Activated CD8-positive, alpha-beta memory T cell treated with anti-CD3 and anti-CD28 coated beads, Interleukin-2, amount 50 U/mL, for 48 hours (primary cell): Measurements from ENCODE around the gene SLC26A2.

ENCODE experiments used
- DNase-seq: peaks from one replicate; pipeline ENCODE4 v3.0.0-alpha.2; 2020

SLC26A2 gene

GRCh38 chr5:149962601-149963300, 2.2 kb downstream of the SLC26A2 start:
- DNase-seq: no peak

GRCh38 chr5:149963729-149964128, 3.2 kb downstream of the SLC26A2 start:
- DNase-seq: no peak

- no peak for DNase-seq
Observed at GRCh38 chr5:149966946-149967345, 6.4 kb downstream of the SLC26A2 start.

GRCh38 chr5:149969181-149969930, 8.8 kb downstream of the SLC26A2 start:
- DNase-seq: no peak

GRCh38 chr5:149975409-149975808, 14.9 kb downstream of the SLC26A2 start:
- DNase-seq: no peak

- DNase-seq: no peak
Observed at GRCh38 chr5:149979896-149980295, 19.3 kb downstream of the SLC26A2 start.

- no peak for DNase-seq
Observed at GRCh38 chr5:149981206-149981605, 20.6 kb downstream of the SLC26A2 start.

- DNase-seq: no peak
Observed at GRCh38 chr5:149982505-149982904, 21.9 kb downstream of the SLC26A2 start.

GRCh38 chr5:149988126-149988525, 27.6 kb downstream of the SLC26A2 start:
- DNase-seq: no peak

- DNase-seq: peak; percentile 69
Observed at GRCh38 chr5:149990518-149991376, 30.2 kb downstream of the SLC26A2 start.

- DNase-seq: no peak
Observed at GRCh38 chr5:149993471-149993870, 32.9 kb downstream of the SLC26A2 start.

- no peak for DNase-seq
Observed at GRCh38 chr5:149995385-149996204, 35.0 kb downstream of the SLC26A2 start.

- DNase-seq: no peak
Observed at GRCh38 chr5:149996205-149996890, 35.8 kb downstream of the SLC26A2 start.

GRCh38 chr5:149998281-149998680, 37.7 kb downstream of the SLC26A2 start:
- no peak for DNase-seq

GRCh38 chr5:149999359-149999758, 38.8 kb downstream of the SLC26A2 start:
- no peak for DNase-seq

- no peak for DNase-seq
Observed at GRCh38 chr5:149999866-150000255, 39.3 kb downstream of the SLC26A2 start.

- DNase-seq: peak; percentile 95
Observed at GRCh38 chr5:150000256-150000989, 39.9 kb downstream of the SLC26A2 start, which contains the start of the genes HMGXB3 and TIGD6. Gene HMGXB3 (plus strand): TSS chr5:150000739. CDS start chr5:150004853, 4,114 bp downstream. Gene TIGD6 (minus strand): TSS chr5:150000654. CDS start chr5:149996348, 4,306 bp downstream.

GRCh38 chr5:150000990-150001659, 40.6 kb downstream of the SLC26A2 start:
- DNase-seq: peak; percentile 79

GRCh38 chr5:150001660-150002486, 41.3 kb downstream of the SLC26A2 start:
- DNase-seq: peak; percentile 71
